DMS 273 treated with DMSO at 0.1 percent for 48 hours (cell line): Measurements from ENCODE around the gene PLB1.
"Not testable (repeated sequence)": the region's sequence is repeated elsewhere in the genome, so short reads cannot be mapped to it uniquely, and the experiment has no call there.

ENCODE experiments used
- DNase-seq: peaks from one replicate; lab custom pipeline; 2025; lab: John Stamatoyannopoulos, UW

Gene PLB1

DNA sequence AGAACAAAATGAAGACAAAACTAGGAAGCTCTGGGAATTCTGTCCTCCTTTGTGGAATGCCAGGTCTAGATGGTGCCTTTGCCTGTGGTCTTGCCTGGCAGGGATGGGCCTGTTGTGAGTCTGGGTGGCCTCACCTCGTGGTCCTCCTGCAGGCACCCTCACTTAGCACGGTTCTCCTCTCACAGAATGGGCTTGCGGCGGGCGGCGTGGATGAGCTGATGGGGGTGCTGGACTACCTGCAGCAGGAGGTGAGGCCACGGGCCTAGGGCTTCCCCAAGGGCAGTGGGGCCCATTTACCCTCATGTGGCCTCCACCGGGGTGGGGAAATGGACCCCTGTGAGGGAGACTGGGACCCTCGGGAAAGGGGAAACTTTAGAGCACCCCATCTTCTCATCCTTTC is 42.3 kb downstream of the PLB1 start:
- DNase-seq, result no peak

DNA sequence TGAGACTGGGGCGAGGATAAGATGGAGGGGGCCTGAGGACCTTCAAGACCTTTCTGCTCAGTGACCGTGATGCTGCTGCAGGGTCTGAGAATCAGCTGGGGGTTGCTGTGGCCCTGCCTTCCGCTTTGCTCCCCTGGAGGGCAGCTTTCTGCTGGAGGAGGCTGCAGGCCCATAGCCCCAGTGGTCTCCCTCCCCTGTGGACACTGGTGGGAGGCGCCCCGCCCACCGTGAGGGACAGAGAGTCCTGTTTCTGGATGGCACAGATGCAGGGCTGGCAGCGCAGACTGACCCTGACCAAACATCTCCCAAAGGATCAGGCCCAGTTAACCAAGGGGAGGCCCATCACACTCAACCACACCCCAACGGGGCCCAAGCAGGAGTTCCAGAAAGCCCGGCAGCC is 42.8 kb downstream of the PLB1 start:
- no peak for DNase-seq

DNA sequence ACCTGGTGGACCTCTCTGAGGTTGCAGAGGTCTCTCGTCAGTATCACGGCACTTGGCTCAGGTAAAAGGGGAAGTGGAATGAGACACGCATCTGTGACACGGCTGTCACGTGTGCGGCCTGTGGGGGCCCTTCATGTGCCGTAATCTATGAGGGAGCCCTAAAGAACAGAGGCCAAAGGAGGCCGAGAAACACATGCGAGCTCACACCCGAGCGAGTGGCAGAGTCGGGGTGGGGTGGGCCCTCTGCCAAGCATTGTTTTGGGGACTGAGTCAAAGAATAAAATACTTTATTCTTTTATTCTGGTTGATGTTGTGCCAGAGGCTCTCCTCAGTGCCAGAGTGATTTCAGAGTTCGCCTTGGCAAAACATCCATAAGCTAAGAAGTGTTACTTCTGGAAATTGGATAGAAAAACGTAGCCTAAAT is 43.3 kb downstream of the PLB1 start:
- no peak for DNase-seq

DNA sequence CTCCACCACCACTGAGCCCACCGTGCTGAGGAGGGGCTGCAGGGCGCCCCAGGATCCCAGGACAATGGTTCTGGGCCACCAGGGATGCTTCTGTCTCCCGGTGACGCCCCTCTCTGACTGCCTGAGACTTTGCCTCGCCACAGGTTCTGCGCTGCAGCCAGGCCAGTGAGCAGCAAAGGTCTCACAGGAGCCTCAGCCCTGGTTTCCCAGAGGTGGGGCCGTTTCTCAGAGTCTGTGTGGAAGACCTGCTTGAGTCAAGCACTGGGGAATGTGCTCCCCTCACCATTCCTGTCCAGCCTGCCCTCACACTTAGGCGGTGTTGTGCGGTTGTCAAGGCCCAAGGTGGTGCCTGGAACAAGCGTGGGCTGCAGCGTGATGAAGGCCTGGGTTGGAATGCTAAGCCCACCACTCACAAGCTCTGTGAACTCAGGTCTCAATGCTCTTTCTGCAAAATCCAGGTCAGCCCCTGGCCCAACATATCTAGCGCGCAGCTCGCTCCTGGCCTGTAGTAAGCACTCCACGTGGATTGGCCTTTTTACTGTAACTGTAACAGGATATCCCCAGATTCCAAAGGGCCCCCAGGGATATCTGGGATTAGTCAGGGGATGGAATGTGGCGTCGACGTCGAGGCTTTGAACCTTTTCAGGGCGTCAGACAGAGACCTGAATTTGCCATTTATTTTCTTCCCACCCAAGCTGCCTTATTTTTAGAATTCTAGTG is 47.6 kb downstream of the PLB1 start:
- DNase-seq, result no peak

DNA sequence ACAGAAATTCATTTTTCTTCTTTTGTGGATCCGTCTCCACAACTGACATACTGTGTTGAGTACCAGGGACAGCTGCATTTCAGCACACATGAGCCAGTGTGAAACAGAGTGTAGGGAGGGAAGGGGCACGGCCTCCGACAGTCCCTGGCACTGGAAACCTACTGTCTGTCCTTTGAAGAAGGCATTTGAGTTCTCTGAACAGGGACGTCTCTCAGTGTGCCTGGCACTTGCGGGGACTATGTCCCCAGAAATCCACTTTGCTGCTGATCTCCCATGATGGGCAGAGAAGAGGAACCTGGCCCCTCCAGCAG is 48.1 kb downstream of the PLB1 start:
- DNase-seq, result no peak

DNA sequence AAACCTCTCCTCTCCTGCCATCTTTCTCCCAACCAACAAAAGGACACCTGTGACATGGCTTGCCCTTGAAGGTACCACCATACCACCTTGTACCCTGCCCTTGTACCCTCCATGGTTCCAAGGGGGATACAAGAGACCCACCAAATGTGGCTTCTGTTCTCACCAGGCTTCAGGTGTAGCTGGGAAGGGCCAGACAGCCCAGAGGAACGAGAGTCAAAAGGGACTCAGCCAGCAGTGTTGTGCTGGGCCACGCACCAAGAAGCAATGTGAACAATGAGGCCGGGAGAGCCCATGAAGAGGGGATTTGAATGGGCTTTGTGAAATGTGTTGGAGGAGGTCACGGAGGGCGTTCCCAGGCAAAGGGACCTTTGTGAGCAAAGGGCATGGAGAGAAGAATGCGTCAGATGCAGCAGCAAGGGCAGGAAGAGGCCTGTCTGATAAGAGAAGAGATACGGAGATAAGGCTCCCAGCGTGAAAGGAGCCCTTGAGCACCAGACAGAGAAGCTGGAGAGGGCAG is 48.6 kb downstream of the PLB1 start:
- DNase-seq, result no peak

DNA sequence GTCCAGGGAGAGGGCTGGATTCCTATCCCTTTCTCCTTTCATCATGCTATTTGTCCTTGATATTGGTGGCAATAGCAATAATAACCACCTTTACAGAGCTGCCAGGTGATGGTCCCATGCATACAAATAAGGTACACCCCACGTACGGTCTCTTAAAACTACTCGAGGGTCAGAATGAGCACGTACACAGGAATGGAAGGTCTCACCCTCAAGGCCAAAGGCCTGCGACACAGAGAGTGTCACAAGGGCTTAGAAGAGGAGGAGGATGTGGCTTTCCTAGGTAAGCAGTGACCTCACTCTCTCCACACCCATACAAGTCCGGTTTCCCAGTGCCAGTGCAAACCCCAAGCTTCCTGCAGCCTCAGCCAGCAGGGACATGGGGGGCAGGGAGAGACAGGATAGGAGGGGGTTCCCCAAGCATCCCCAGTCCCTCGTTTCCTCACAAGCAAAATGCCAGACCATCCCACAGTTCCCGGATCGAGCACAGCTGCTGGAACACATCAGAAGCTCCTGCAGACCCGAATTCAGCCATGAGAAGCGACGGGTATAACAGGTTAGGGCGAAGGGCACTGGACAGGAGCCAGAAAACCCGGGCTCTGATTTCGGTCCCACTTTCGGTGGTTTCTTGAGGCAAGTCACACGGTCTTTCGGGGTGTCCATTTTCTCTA is 49.2 kb downstream of the PLB1 start:
- no peak for DNase-seq

DNA sequence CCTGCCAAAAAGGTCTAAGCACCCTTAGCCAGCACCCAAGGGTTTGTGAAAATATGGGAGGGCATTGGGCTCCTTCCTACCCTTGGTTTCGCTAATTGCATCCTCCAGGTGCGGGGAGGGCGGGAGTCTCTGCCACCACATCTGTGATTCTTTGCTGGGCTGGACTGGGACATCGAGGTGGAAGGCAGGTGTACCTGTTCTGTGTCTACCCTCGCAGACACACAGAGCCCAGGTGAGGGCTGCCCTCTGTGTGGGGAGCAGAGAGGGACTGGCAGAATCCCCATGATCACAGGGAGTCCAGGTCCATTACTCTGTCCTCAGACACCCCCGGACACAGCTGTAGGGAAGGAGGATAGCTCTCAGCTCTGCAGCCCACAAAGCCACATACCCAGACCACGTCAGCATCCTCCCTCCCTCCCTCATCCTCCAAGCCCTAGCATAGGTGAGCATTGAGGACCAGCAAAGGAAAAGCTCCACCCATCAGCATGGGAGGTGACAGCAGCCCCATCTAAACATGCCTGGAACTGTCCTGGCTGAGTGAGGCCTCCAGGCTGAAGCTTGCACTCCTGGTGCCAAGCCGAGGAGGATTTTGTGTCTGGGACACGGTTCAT is 49.8 kb downstream of the PLB1 start:
- no peak for DNase-seq

DNA sequence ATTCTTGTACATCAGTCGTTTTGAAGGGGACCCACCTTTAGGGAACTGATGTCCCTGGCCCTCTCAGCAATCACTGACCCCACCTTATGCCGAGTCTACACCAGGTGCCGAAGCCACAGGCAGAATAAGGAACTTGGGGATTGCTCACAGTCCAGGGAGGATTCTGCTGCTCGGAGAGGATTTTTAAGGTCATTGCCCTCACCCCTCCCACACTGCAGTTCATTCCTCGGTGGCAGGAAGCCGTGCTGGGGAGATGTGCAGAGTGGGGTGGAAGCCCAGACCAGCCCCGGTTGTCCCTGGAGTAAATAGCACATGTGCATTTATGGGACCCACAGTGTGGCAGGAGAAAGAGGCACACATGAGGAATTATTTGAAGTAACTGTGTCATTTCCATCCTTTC is 50.4 kb downstream of the PLB1 start:
- no peak for DNase-seq

DNA sequence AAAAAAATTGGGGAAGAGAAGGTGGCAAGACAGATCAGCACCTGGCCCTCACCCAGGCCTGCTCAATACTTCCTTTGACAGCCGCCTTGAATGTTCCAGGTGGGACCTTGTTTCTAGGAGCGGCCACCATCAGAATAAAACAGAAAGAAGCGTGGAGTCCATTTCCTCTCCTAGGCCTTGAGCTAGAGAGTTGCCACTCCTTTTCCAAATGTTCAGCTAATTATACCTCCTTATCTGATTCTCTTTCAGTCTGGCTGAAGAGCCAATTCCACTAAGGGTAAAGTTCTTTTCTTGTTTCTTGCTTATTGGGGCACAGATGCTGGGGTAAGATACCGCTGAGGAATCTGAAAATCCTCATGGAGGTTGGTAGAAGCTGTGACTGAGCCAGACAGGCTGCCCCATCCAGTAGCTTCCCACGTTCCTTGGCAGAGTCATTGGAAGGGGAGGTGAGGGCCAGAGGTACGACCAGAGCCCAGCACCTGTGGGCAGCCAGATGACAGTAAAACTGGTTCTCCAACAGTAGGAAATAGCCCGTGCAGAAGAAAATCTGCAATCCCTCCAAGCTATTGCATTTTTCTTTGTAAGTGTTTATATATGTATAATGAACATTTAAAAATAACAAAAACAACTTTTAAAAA is 51.5 kb downstream of the PLB1 start:
- no peak for DNase-seq

DNA sequence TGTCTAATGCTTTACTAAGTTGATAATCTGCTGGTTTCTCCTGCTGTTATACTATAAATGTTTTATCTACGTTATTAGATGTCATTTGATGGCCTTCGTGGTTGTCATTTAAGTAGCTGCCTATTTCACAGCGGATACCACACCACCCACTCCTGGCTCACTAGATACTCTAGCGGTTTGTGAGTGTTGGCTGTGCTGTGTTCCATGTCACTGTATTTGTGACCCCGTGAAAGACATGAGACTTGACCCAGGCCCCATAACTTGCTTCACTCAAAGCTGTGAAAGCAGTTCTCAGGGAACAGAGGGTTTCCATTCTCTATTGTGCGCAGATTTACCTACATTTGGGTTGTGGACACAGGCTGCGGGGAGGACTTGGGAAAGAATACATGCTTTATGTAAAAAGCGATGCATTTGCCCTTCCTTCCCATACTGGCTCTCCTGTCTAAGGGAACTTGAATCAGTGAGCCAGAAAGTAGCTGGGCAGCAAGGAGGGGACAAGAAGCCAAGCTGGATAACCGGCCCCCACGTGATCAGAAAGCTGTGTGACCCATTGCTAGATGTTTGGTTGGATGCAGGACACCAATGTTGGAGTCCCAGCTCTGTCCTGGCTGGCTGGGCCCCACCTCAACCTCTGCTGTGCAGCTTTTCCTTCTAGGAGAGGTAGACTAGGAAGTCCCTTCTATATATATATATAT is 52.2 kb downstream of the PLB1 start:
- no peak for DNase-seq

DNA sequence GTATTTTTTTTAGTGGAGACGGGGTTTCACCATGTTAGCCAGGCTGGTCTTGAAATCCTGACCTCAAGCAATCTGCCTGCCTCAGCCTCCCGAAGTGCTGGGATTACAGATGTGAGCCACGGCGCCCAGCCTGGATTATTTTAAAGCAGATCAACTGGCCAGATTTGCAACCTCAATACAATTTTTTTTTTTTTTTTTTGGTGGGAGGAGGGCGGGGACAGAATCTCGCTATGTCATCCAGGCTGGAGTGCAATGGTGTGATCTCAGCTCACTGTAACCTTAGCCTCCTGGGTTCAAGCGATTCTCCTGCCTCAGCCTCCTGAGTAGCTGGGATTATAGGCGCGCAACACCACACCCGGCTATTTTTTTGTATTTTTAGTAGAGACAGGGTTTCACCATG is 54.5 kb downstream of the PLB1 start:
- DNase-seq, result not testable (repeated sequence)

DNA sequence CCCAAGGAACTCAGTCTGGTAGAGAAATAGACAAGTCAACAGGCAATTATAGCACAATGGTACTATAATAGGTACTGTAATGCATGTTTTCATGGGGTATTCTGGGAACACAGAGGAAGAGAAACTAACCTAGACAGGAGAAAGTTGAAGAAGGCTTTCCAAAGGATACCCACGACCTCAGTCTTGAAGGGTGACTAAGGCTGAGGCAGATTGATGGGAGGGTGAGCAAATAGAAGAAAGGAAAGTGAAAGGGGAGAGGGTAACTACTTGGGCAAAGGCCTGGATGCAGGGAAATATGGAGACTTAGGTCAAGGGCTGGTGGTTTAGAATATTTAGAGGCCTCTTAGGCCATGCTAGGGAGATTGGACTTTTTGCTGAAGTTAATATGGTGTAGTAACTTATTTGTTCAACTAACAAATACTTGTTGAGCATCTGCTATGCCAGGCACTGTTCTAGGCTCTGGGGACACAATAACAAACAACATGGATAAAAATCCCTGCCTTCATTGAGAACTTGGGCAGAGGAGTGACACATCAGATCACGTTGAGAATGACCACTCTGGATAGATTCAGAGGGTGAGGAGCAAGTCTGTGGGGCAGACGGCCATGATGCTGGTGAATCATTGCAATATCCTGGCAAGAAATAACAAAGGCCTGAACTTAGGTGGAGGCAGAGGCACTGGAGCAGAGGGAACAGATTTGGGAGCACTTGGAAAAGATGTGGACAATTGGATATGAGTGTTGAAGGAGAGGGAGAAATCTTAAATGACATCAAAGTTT is 56.4 kb downstream of the PLB1 start:
- DNase-seq, result no peak

DNA sequence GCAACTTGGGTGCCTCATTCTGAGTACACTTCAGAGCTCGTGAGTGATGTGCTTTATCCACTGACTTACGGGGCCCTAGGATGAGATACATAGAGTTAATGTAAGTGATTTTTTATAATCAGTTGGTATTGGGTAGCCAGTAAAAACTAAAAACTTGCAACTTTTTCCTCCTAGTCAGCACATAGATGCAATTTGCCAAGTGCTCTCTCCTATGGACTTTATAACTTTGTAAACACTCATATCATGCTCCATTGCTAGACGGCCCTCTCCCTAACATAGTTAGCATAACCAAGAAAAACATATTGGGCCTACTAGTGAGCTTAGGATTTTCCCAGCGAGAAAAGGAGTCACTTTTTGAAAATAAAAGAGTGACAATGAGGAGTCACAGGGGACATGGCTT is 60.4 kb downstream of the PLB1 start:
- DNase-seq, result no peak

DNA sequence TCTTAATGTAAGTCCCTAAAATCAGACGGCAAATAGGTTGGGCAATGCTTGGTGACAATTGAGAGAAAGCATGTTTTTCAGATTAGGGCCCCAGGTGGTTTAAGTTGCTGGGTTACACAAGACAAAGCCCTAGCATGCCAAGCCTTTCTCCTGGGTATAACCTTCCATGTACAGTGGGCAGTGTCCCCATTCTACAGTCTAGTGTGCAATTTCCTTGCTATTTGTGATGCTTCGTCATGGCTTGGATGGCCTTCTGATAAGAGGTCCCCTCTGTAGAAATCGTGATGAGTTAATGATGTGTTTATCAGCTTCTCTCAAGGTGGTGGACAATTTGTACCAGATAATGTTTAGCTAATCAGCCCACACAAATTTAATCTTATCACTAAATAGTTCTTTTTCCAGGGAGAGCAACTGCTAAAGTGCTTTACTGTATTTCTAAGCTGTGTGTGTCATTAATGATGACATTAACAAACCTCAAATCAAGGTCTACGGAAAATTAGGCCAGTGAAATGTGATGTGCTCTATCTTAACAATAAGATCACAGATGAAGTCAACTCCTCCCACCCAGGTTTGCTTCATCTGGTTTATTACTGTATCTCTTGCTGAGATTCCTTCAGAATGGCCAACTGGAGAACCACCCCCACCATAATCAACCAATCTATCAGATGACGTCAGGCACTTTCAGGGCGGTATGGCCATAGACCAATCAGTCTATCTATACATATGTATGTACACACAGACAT is 61.7 kb downstream of the PLB1 start:
- no peak for DNase-seq

DNA sequence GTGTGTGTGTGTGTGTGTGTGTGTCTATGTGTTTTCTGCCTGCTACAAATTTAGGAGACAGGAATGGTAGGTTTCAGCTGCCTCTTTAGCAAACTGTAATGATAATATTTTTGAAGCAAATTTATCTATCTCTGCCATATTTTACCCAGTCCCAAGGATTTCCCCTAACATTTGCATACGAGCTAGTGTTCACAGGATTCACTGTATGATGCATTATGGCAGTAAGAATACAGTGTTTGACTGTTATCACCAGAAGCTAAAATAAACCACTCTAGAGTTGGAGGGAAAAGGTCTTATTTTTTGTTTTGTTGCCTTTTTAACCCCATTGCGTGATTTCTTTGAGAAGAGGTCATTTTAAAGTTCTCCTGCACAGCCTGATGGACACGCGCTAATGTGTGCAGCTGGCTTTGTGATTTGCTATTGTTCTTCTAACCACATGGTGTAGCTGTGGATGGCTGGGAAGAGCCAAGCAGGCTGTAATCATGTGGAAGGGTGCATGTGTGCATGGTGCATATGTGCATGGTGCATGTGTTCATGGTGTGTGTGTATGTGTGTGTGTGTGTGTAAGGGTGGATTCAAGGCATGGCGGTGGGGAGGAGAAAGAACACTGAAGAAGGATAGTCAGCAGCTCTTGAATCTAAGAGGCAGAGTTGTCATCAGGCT is 62.4 kb downstream of the PLB1 start:
- DNase-seq, result no peak

DNA sequence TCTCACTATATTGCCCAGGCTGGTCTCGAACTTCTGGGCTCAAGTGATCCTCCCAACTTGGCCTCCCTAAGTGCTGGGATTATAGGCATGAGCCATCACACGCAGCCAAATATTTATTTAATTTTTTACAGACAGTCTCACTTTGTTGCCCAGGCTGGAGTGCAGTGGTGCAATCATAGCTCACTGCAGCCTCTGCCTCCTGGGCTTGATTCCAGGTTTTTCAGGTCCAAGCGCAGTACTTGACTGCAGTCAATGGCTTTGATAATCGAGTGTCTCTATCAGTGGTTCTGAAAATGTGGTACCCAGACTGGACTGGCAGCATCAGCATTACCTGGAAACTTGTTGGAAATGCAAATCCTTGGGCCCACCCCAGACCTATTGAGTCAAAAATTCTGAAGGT is 63.1 kb downstream of the PLB1 start:
- DNase-seq, result no peak

DNA sequence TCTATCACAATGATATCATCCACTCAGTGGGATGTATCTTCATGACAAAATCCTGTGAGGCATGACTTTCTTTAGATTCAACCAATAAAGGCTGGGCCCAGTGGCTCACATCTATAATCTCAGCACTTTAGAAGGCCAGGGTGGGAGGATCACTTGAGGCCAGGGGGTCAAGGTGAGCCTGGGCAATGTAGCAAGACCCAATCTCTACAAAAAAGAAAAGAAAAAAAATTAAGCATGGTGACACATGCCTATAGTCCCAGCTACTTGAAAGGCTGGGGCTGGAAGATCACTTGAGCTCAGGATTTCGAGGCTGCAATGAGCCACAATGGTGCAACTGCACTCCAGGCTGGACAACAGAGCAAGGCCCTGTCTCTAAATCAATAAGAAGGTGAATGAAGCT is 68.0 kb downstream of the PLB1 start:
- DNase-seq, result no peak

DNA sequence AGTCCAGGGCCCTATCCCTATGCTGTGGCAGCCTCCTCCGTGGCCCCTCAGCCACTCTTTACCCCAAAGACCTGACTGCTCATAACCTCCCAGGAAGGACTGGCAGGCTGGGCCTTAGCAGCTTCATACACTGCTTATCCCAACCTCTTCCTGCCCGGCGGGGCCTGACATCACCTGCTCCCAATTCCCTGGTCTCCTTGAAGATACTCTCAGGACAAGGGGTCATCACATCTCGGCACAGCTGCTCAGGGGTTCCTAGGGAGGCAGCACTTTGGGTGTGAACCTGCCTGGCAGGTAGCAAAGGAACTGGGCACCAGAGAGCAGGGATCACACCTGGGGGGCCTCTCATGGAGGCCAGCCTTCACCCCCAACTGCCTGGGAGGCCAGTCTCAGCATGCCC is 68.5 kb downstream of the PLB1 start:
- DNase-seq, result no peak

DNA sequence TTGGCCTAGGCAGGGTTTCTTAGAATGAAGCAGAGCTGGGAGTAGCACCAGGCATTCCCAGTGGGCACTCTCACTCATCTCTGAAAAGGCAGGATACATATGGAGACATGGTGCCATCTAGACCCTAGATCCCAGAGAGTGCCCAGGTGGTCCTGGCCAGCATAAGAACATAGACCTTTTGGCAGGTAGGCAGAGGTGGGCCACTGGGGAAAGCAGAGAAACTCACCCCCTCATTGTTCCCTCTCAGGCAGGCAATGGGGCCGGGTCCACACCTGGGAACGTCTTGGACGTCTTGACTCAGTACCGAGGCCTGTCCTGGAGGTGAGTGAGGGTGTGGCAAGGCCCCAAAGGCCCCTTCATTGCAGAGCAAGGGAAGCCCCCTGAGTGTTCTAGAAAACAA is 69.2 kb downstream of the PLB1 start:
- no peak for DNase-seq
